CD4-positive, alpha-beta T cell (primary cell): ENCODE results near the gene MBD5. TPM values are rescaled to one million over a fixed set of nuclear protein-coding genes. Genes with fewer than 3 reads are reported as not detected.

Source experiments
- ATAC-seq: fragments of 200-7000 bp; cut with Tn5 transposase; one replicate; pipeline ENCODE4 v1.10.0; 2022; ENCODE audit warnings: mild to moderate bottlenecking; ENCODE audit not compliant: poor library complexity
- CTCF ChIA-PET: fragments of 350-600 bp; sonication (Branson Sonifier 250); formaldehyde crosslinking; loops from one replicate; lab custom pipeline; 2021; ENCODE audit warnings: antibody characterized with exemption, inconsistent platforms; lab: Charles Lee
- POLR2A ChIA-PET: fragments of 350-600 bp; sonication (Branson Sonifier 250); formaldehyde crosslinking; loops from one replicate; lab custom pipeline; 2021; ENCODE audit warnings: antibody characterized with exemption, inconsistent platforms; lab: Charles Lee
- DNase-seq, 14 experiments: peaks; one replicate each; pipeline ENCODE4 v3.0.0-alpha.2; 2013 to 2020; ENCODE audit warnings: mixed read lengths in 2 of 14
- H3K27ac ChIP-seq, 2 donors: one replicate each; pipeline versions ENCODE4 v1.5.1 to v1.7.0; 2013; ENCODE audit warnings: low read length in 2 of 2, low read depth in 1 of 2, mild to moderate bottlenecking in 1 of 2
- H3K27me3 ChIP-seq, 2 experiments: 1 replicate in 1 of 2; 2 replicates in 1 of 2; pipeline versions ENCODE4 v1.6.1 to v1.7.0; 2013; ENCODE audit warnings: low read length in 2 of 2, control low read depth in 1 of 2, mild to moderate bottlenecking in 1 of 2, moderate library complexity in 1 of 2; ENCODE audit not compliant: insufficient read depth in 2 of 2, control insufficient read depth in 1 of 2
- H3K36me3 ChIP-seq: one replicate; pipeline ENCODE4 v1.6.1; 2013; ENCODE audit warnings: low read length, control low read depth; ENCODE audit not compliant: insufficient read depth
- H3K4me1 ChIP-seq: one replicate; pipeline ENCODE4 v1.6.1; 2013; ENCODE audit warnings: low read length, control low read depth; ENCODE audit not compliant: insufficient read depth
- H3K4me3 ChIP-seq: one replicate; pipeline ENCODE4 v1.5.1; 2013; ENCODE audit warnings: mild to moderate bottlenecking, low read length, moderate library complexity
- H3K9me3 ChIP-seq, 2 experiments: 1 replicate in 1 of 2; 2 replicates in 1 of 2; pipeline versions ENCODE4 v1.6.1 to v1.7.0; 2013; ENCODE audit warnings: low read length in 2 of 2, mild to moderate bottlenecking in 2 of 2, control low read depth in 1 of 2, moderate library complexity in 1 of 2; ENCODE audit not compliant: control insufficient read depth in 1 of 2, insufficient read depth in 1 of 2
- H3K27ac Mint-ChIP-seq: one replicate; pipeline ENCODE4 v1.8.0; 2020; ENCODE audit warnings: mixed read lengths
- H3K27me3 Mint-ChIP-seq: one replicate; pipeline ENCODE4 v1.8.0; 2021; ENCODE audit warnings: mixed read lengths
- H3K36me3 Mint-ChIP-seq: one replicate; pipeline ENCODE4 v1.8.0; 2021; ENCODE audit warnings: low read depth, mixed read lengths
- H3K4me1 Mint-ChIP-seq: one replicate; pipeline ENCODE4 v1.8.0; 2021; ENCODE audit warnings: low read depth, mixed read lengths
- H3K4me3 Mint-ChIP-seq: one replicate; pipeline ENCODE4 v1.8.0; 2020; ENCODE audit warnings: mild to moderate bottlenecking, mixed read lengths
- H3K9me3 Mint-ChIP-seq: one replicate; pipeline ENCODE4 v1.8.0; 2020; ENCODE audit warnings: mixed read lengths
- intact Hi-C, 2 experiments: fragments of 100-400 bp; cut with DNase I in 1 of 2; cut with micrococcal nuclease in 1 of 2; formaldehyde crosslinking; loops; one replicate each; pipeline versions ENCODE4 v1.15.1 to v1.9.0; 2023 to 2025; cut with DNase I, micrococcal nuclease
- total RNA-seq, 174 experiments: library from RNA in 2 of 174; stranded (reverse) in 2 of 174; gene quantifications; one replicate each; pipeline ENCODE4 v1.2.3 and lab custom pipeline; 2021 to 2026
- TF ChIP-seq, protein P1 (sequence below): fragments of 200-600 bp; IDR thresholded peaks from one replicate; pipeline ENCODE4 v1.8.0; 2022; ENCODE audit warnings: antibody characterized with exemption, mild to moderate bottlenecking

The MBD5 gene
- total RNA-seq, 2 experiments from 2014 or later: 49.8 to 52.9 TPM

DNA sequence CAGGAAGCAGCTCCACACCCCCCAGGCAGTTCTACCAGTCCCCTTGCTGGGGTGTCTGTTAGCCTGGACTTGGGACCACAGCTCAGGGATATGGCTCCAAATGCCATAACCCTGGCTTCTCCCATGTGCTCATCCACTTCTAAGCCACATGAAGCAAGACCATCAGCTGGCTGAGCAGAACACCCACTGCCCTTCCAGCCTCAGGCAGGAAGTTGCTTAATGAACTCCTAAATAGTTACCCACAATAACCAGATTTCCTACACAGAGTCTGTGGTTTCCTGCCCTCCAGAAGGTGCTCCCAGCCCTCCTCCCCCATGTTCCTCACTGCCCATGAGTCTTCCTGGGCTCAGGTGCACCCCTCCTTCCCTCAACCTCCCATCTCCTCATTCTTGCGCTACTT is 525.4 kb downstream of the MBD5 start:
- Histone ChIP-seq H3K9me3 (no peaks in the 10 kb centered on the region), H3K4me1 (peaks cover 36% of the 10 kb centered on the region), H3K36me3 (no peaks in the 10 kb centered on the region), H3K27ac (no peak overlapping the region), H3K4me3 (no peak overlapping the region), H3K27me3 (no peaks in the 10 kb centered on the region)
- Mint-ChIP-seq H3K9me3 (no peaks in the 10 kb centered on the region), H3K4me1 (peaks cover 36% of the 10 kb centered on the region), H3K36me3 (no peaks in the 10 kb centered on the region), H3K4me3 (no peak overlapping the region), H3K27ac (peak overlapping the region; percentile 2), H3K27me3 (no peaks in the 10 kb centered on the region)
- ChIA-PET POLR2A (interaction anchor here (1.3 to 2.1 kb wide), 2 partner anchors 22 to 37 kb away, joined by 3 to 17 read pairs; no protein-coding TSS in a partner anchor), CTCF (no interaction called here)
- DNase-seq (no peak), ATAC-seq (no peak)
- TF ChIP-seq, protein P1, sequence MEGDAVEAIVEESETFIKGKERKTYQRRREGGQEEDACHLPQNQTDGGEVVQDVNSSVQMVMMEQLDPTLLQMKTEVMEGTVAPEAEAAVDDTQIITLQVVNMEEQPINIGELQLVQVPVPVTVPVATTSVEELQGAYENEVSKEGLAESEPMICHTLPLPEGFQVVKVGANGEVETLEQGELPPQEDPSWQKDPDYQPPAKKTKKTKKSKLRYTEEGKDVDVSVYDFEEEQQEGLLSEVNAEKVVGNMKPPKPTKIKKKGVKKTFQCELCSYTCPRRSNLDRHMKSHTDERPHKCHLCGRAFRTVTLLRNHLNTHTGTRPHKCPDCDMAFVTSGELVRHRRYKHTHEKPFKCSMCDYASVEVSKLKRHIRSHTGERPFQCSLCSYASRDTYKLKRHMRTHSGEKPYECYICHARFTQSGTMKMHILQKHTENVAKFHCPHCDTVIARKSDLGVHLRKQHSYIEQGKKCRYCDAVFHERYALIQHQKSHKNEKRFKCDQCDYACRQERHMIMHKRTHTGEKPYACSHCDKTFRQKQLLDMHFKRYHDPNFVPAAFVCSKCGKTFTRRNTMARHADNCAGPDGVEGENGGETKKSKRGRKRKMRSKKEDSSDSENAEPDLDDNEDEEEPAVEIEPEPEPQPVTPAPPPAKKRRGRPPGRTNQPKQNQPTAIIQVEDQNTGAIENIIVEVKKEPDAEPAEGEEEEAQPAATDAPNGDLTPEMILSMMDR: no peak
- intact Hi-C loops: no loop called here

DNA sequence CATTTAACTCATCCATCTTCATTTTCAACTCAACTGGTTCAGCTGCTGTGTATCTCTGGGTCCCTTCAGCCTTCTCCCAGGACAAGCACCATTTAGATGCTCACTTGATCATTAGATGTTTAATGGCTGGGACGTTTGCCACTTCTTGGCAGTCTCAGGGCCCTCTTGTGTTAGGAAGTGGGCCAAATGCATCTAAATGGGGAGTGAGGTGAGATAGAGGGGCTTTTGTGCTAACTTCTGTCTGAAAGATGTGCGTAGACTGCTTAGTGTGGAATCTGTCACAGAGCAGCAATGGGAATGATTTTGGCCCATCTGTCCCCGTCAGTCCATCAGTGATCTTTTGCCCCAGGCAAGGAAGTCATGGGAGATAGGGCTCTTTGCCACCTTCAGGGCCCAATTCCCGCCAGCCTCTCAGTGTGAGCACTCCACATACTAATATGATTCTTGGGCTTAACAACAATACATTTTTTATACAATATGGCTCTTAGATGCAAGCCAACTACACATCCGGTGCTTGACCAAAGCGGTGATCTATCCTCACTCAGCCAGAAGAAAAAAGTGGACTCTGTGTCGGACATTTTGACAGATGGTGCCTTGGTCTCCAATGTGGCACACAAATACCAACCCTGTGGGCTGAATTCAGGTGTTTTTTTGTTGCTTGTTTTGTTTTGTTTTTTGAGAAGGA is 528.0 kb downstream of the MBD5 start:
- POLR2A ChIA-PET: no interaction called here
- Mint-ChIP-seq H3K4me3 (no peak overlapping the region), H3K4me1 (peaks cover 23% of the 10 kb centered on the region)

DNA sequence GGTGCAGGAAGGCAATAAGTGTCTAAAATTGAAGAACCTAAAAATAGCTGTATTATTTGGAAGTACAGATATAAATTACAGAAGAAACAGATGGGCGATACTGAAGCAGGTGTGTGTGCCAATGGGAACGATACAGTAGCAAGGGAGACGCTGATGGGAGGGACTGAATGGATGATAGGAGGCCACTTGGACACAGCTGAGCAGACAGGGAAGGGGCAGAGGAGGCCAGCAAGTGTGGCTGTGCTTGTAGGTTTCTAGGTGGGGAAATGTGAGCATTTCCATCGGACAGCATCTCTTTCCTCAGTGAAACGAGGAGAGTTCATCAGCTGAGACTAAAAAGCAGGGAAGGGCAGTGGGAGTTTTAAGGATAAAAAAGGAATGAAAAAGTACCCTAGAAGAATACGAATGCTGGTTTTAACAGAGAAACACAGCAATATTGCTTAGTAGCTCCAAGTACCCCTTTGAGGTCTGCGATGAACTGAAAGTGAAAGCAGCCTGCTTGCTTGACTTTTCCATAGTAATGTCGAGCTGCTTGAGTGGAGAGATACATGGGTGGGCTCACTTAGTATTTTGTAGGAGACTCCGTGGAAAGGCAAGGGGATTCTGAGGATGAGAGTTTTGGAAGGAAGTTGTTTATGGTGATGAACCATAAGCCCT is 531.9 kb downstream of the MBD5 start:
- CTCF ChIA-PET: interaction anchor here (1.1 to 2.5 kb wide), 4 partner anchors 17 to 563 kb away, joined by 3 to 10 read pairs (median 4); no protein-coding TSS in a partner anchor

More for the DNA sequence above, 528.0 kb downstream of the MBD5 start:
- intact Hi-C loops: no loop called here
- Histone ChIP-seq H3K36me3 (no peaks in the 10 kb centered on the region), H3K9me3 (no peaks in the 10 kb centered on the region), H3K27me3 (no peaks in the 10 kb centered on the region), H3K4me3 (no peak overlapping the region), H3K4me1 (peaks cover 35% of the 10 kb centered on the region), H3K27ac (no peak overlapping the region)
- Mint-ChIP-seq H3K36me3 (no peaks in the 10 kb centered on the region), H3K27me3 (no peaks in the 10 kb centered on the region), H3K9me3 (no peaks in the 10 kb centered on the region), H3K27ac (no peak overlapping the region)
- ATAC-seq (no peak), DNase-seq (no peak)
- CTCF ChIA-PET: no interaction called here
- TF ChIP-seq, protein P1: no peak

More for the DNA sequence above, 531.9 kb downstream of the MBD5 start:
- TF ChIP-seq, protein P1: no peak
- DNase-seq (peak in 5 of 14 experiments; percentile 18 to 70 (median 67)), ATAC-seq (peak; percentile 81)
- Histone ChIP-seq H3K4me1 (peaks cover 14% of the 10 kb centered on the region), H3K27me3 (no peaks in the 10 kb centered on the region), H3K9me3 (no peaks in the 10 kb centered on the region), H3K27ac (peak overlapping the region; percentile 46 to 65), H3K4me3 (peak overlapping the region; percentile 57), H3K36me3 (no peaks in the 10 kb centered on the region)
- Mint-ChIP-seq H3K27me3 (no peaks in the 10 kb centered on the region), H3K4me1 (no peaks in the 10 kb centered on the region), H3K9me3 (no peaks in the 10 kb centered on the region), H3K4me3 (no peak overlapping the region), H3K27ac (no peak overlapping the region), H3K36me3 (no peaks in the 10 kb centered on the region)
- POLR2A ChIA-PET: interaction anchor here (0.6 to 5.1 kb wide), 13 partner anchors 13 to 532 kb away, joined by 3 to 41 read pairs (median 6); partner anchors contain the start of genes MBD5 and ORC4
- intact Hi-C loops: loop anchor here (2.0 to 5.0 kb wide), 2 partner anchors 28 to 89 kb away; partner anchors contain the start of gene EPC2 (in 1 of the 2)
